ENCODE measurements around the gene ZFPM1.

DNA sequence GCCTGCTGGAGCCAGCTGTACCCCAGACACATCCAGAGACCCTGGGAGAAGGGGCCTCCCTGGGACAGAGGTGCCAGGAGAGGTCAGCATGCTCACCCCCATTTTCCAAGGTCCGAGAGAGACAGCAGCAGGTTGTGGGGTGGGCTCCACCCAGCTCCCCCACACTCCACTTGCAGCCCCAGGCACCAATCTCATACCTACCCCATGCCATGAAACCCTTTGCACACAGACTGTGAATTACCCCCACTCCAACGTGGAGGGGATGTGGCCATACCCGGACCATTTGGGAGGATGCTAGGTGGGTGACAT lies 34.0 kb downstream of the ZFPM1 start:
- no peak for TF ChIP-seq POLR2A (IDR thresholded peaks at IDR 0.05)
- TF ChIP-seq, protein P1, sequence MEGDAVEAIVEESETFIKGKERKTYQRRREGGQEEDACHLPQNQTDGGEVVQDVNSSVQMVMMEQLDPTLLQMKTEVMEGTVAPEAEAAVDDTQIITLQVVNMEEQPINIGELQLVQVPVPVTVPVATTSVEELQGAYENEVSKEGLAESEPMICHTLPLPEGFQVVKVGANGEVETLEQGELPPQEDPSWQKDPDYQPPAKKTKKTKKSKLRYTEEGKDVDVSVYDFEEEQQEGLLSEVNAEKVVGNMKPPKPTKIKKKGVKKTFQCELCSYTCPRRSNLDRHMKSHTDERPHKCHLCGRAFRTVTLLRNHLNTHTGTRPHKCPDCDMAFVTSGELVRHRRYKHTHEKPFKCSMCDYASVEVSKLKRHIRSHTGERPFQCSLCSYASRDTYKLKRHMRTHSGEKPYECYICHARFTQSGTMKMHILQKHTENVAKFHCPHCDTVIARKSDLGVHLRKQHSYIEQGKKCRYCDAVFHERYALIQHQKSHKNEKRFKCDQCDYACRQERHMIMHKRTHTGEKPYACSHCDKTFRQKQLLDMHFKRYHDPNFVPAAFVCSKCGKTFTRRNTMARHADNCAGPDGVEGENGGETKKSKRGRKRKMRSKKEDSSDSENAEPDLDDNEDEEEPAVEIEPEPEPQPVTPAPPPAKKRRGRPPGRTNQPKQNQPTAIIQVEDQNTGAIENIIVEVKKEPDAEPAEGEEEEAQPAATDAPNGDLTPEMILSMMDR (IDR thresholded peaks at IDR 0.05), result no peak
